GM19455 (cell line): ENCODE results near the gene MEAK7.

Source experiments
- ATAC-seq: cut with Tn5 transposase; IDR thresholded peaks from one replicate; pipeline ENCODE4 v1.9.1; 2021; ENCODE audit not compliant: unreplicated experiment

Gene MEAK7

GRCh38 chr16:84467709-84468108 lies 36.8 kb downstream of the MEAK7 start:
- ATAC-seq: no peak

DNA sequence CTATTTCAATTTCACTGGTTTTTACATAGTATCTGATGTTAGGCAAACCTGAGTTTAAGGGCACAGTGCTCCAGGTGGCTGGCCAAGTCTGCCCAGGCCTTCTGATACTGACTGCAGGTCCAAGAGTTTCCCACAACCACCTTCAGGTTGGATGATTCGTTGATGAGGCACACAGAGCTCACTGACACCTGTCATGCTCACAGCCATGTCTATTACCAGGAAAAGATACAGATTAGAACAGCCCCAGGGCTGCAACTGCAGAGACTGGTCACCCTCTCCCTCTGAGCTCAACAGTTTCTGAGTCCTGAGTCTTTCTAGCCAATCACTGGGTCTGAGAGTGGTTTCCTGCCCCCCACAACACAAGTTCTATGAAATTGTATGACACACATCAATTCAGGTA lies 37.2 kb downstream of the MEAK7 start:
- ATAC-seq: no peak

GRCh38 chr16:84466692-84467091 lies 37.8 kb downstream of the MEAK7 start:
- no peak for ATAC-seq

GRCh38 chr16:84465154-84465553 lies 39.3 kb downstream of the MEAK7 start:
- no peak for ATAC-seq

DNA sequence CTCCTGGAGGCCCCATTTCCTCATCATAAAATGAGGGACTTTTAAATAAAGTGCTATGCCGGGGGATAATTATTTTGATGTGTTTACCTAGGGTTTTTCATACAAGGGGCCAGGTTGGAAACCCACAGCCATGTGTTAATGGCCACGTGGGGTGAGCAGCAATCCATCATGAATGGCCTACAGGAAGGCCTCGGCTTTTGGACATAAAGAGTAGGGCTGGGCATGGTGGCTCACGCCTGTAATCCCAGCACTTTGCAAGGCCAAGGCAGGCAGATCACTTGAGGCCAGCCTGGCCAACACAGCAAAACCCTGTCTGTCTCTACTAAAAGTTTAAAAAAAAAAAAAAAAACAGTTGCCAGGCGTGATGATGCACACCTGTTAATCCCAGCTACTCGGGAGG lies 40.3 kb downstream of the MEAK7 start:
- ATAC-seq: no peak

GRCh38 chr16:84463221-84463620 lies 41.2 kb downstream of the MEAK7 start:
- ATAC-seq: no peak

- ATAC-seq: no peak
Measured at GRCh38 chr16:84462296-84463210, 41.9 kb downstream of the MEAK7 start.

GRCh38 chr16:84461413-84462295 lies 42.8 kb downstream of the MEAK7 start:
- ATAC-seq: no peak

DNA sequence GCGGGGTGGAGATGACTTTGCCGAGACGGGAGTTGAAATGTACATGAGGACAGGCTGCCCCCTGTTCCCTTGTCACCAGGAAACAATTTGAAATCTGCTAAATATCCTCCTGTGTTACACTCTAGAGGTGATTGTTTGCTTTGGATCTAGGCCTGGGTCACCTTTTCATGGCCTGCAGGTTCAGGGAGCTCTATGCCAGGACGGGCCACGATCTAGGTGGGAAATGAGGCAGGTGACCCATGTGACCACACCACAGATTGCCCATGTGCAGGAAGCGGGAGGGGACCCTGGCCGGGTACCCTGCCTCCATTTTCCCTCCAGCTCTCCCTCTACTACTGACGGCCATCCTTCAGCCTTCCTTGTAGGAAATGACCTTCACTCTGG lies 43.4 kb downstream of the MEAK7 start:
- ATAC-seq: no peak

GRCh38 chr16:84460406-84461028 lies 43.9 kb downstream of the MEAK7 start:
- no peak for ATAC-seq

- no peak for ATAC-seq
Measured at GRCh38 chr16:84459941-84460405, 44.5 kb downstream of the MEAK7 start.

DNA sequence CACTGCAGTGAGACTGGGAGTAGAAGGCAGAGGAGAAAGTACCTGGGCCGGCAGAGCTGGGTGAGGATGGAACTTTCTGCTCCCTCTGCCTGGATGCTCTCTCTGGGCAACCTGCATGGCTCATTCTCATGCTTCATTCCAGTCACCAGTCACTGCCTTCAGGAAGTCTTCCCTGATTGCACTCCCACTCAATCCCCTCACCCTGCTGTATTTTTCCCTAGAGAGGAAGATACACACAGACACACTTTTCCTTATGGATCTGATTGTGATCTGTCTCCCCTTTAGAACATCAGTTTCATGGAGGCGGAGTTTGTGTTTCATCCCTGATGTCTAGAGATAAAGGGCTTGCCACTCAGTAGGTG lies 44.9 kb downstream of the MEAK7 start:
- no peak for ATAC-seq

DNA sequence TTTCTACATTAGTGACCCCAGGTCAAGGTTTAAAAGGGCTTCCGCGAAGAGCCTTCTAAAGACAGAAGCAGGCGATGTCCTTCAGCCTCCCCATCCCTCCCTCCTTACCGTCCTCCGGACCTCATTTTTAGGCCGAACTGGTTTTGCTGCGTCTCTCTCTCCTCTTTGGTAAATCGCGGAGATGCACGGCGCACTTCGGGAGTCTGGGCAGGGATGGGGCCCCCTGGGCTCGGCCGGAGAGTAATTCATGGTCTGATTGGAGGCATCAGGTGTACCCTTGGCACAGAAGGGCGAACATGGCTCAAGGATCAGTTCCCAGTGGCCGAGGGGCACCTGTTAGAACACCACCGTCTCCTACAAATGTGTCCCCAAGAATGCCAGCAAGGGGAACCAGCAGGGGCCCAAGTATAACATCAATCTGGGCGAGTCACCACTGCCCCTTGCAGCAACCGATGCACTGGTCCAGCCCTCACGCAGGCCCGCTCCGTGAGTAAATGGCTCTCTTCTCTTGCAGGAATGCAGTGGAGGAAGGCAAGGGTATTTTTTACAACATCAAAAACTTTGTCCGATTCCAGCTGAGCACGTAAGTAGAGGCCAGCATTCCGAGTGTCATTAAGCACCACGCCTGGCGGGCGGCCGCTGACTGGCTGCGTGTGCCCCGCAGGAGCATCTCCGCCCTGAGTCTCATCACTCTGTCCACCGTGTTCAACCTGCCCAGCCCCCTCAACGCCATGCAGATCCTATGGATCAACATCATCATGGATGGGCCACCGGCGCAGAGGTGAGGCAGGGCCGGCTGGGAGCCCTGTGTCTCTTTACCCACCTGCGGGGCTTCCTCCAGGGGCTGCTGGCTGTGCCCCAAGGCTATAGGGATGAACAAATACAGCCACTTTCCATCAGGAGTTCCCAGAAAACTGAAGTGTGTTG lies 45.6 kb downstream of the MEAK7 start:
- no peak for ATAC-seq

- no peak for ATAC-seq
Measured at GRCh38 chr16:84455031-84455430, 49.4 kb downstream of the MEAK7 start.
